ENCODE data around the gene EVC2.

The EVC2 gene

GRCh38 chr4:5683566-5683965 is 24.8 kb downstream of the EVC2 start:
- no peak for DNase-seq (ENCODE audit: low read depth)

GRCh38 chr4:5678977-5679376 is 29.4 kb downstream of the EVC2 start:
- no peak for DNase-seq (ENCODE audit: low read depth)

- no peak for DNase-seq (ENCODE audit: low read depth)
Observed at GRCh38 chr4:5676763-5677162, 31.6 kb downstream of the EVC2 start.

GRCh38 chr4:5666741-5667140 is 41.6 kb downstream of the EVC2 start:
- DNase-seq (ENCODE audit: low read depth): no peak

- no peak for DNase-seq (ENCODE audit: low read depth)
Observed at GRCh38 chr4:5664778-5665177, 43.6 kb downstream of the EVC2 start.

GRCh38 chr4:5662555-5662954 is 45.8 kb downstream of the EVC2 start:
- DNase-seq (ENCODE audit: low read depth): no peak

- DNase-seq (ENCODE audit: low read depth): no peak
Observed at GRCh38 chr4:5661237-5661636, 47.1 kb downstream of the EVC2 start.

- no peak for DNase-seq (ENCODE audit: low read depth)
Observed at GRCh38 chr4:5660185-5660584, 48.2 kb downstream of the EVC2 start.

- DNase-seq (ENCODE audit: low read depth): no peak
Observed at GRCh38 chr4:5658974-5659373, 49.4 kb downstream of the EVC2 start.

- DNase-seq (ENCODE audit: low read depth): no peak
Observed at GRCh38 chr4:5656415-5656814, 51.9 kb downstream of the EVC2 start.

GRCh38 chr4:5654791-5655190 is 53.6 kb downstream of the EVC2 start:
- no peak for DNase-seq (ENCODE audit: low read depth)

GRCh38 chr4:5651089-5651488 is 57.3 kb downstream of the EVC2 start:
- DNase-seq (ENCODE audit: low read depth): no peak

- DNase-seq (ENCODE audit: low read depth): no peak
Observed at GRCh38 chr4:5650040-5650439, 58.3 kb downstream of the EVC2 start.

GRCh38 chr4:5647351-5647750 is 61.0 kb downstream of the EVC2 start:
- no peak for DNase-seq (ENCODE audit: low read depth)

- no peak for DNase-seq (ENCODE audit: low read depth)
Observed at GRCh38 chr4:5640096-5640495, 68.3 kb downstream of the EVC2 start.

GRCh38 chr4:5639556-5639955 is 68.8 kb downstream of the EVC2 start:
- DNase-seq (ENCODE audit: low read depth): no peak

GRCh38 chr4:5638976-5639375 is 69.4 kb downstream of the EVC2 start:
- DNase-seq (ENCODE audit: low read depth): peak; percentile 71

GRCh38 chr4:5638316-5638715 is 70.0 kb downstream of the EVC2 start:
- DNase-seq (ENCODE audit: low read depth): peak; percentile 25

- no peak for DNase-seq (ENCODE audit: low read depth)
Observed at GRCh38 chr4:5636766-5637670, 71.3 kb downstream of the EVC2 start.

GRCh38 chr4:5635826-5636195 is 72.5 kb downstream of the EVC2 start:
- DNase-seq (ENCODE audit: low read depth): peak; percentile 40

- DNase-seq (ENCODE audit: low read depth): no peak
Observed at GRCh38 chr4:5632571-5632970, 75.8 kb downstream of the EVC2 start.

- no peak for DNase-seq (ENCODE audit: low read depth)
Observed at GRCh38 chr4:5632066-5632440, 76.3 kb downstream of the EVC2 start.

GRCh38 chr4:5631352-5632065 is 76.8 kb downstream of the EVC2 start:
- no peak for DNase-seq (ENCODE audit: low read depth)

- no peak for DNase-seq (ENCODE audit: low read depth)
Observed at GRCh38 chr4:5630762-5631161, 77.6 kb downstream of the EVC2 start.
